ENCODE measurements around the gene FXYD6. TPM values are rescaled to one million over a fixed set of nuclear protein-coding genes. Genes with fewer than 3 reads are reported as not detected.
A peak's percentile ranks its signal among the peaks of the same experiment; 100 is the strongest.

Gene FXYD6
- total and polyA plus RNA-seq, 12 donors = 34.3 to 218 (median 94.1) TPM

- no peak overlapping the region for H3K4me3 ChIP-seq
- no peak for TF ChIP-seq CTCF (IDR thresholded peaks at IDR 0.05)
- TF ChIP-seq POLR2A (IDR thresholded peaks at IDR 0.05) = no peak
- WGBS, 4 donors = 78 to 86% (median 81%) methylated on average over 12 of the region's 12 CpGs
These were observed 67.7 kb downstream of the FXYD6 start for GRCh38 chr11:117808784-117809183.

DNA sequence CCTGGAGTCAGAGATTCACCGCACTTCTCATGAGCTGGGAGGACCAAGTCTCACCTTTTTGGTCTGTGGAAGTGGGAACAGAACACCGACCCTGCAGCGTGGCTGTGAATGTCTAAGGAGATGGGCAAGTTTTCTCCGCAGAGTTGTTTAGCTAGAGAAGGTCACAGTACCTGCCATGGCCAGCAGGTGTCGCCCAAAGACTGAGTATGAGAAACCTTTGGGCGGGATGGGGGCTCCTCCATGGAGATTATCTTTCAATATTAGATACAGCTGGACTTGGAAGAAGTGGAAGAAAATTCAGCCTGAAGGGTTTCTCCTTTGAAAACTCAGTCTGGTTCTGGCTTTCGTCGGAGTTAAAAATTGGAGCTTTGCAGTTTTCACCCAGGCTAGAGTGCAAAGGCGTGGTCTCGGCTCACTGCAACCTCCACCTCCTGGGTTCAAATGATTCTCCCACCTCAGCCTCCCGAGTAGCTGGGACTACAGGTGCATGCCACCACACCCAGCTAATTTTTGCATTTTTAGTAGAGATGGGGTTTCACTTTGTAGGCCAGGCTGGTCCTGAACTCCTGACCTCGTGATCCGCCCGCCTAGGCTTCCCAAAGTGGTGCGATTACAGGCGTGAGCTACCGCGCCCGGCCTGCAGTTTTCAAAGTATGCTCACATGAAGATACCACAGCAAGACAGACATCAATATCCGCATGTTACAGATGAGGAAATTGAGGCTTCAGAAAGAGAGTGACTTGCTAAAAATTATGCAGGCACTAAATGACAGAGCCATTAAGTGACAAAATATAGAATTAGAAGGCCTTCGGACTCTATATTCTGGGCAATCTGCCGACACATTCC, 68.8 kb downstream of the FXYD6 start:
- no peak overlapping the region for H3K27ac ChIP-seq
- no peaks in the 10 kb centered on the region for H3K9me3 ChIP-seq (replicated peaks in 1 of 3)
- H3K4me1 ChIP-seq (replicated peaks in 1 of 2) = peaks cover 0 to 3% of the 10 kb centered on the region in 2 donors
- peak; percentile 92 to 97 (median 93) for TF ChIP-seq CTCF (IDR thresholded peaks at IDR 0.05)
- no peak for TF ChIP-seq POLR2A (IDR thresholded peaks at IDR 0.05)
- DNase-seq = peak; percentile 61 to 95 (median 86)
- H3K4me3 ChIP-seq = no peak overlapping the region
- H3K36me3 ChIP-seq (replicated peaks in 1 of 2) = no peaks in the 10 kb centered on the region
- 49 to 56% (median 54%) methylated on average over 22 of the region's 22 CpGs for WGBS, 4 donors
- no peaks in the 10 kb centered on the region for H3K27me3 ChIP-seq
- intact Hi-C loops (cut with DNase I) = loop anchor here in 1 of 2 donors (5.0 kb wide), 2 partner anchors 245 to 380 kb away; no protein-coding TSS in a partner anchor

More at GRCh38 chr11:117808784-117809183, 67.7 kb downstream of the FXYD6 start:
- intact Hi-C loops (cut with DNase I) = loop anchor here in 1 of 2 donors (5.0 kb wide), 2 partner anchors 244 to 381 kb away; no protein-coding TSS in a partner anchor
- no peaks in the 10 kb centered on the region for H3K27me3 ChIP-seq
- peaks cover 0 to 3% of the 10 kb centered on the region in 2 donors for H3K4me1 ChIP-seq (replicated peaks in 1 of 2)
- no peaks in the 10 kb centered on the region for H3K9me3 ChIP-seq (replicated peaks in 1 of 3)
- DNase-seq = no peak
- H3K27ac ChIP-seq = no peak overlapping the region
- H3K36me3 ChIP-seq (replicated peaks in 1 of 2) = no peaks in the 10 kb centered on the region

GRCh38 chr11:117806846-117807245, 69.6 kb downstream of the FXYD6 start:
- no peaks in the 10 kb centered on the region for H3K36me3 ChIP-seq (replicated peaks in 1 of 2)
- WGBS, 4 donors = 50 to 70% (median 69%) methylated on average over 5 of the region's 5 CpGs
- intact Hi-C loops (cut with DNase I) = loop anchor here in 1 of 2 donors (5.0 kb wide), 2 partner anchors 245 to 380 kb away; no protein-coding TSS in a partner anchor

More at GRCh38 chr11:117806846-117807245, 69.6 kb downstream of the FXYD6 start:
- Histone ChIP-seq H3K9me3 (replicated peaks in 1 of 3) (no peaks in the 10 kb centered on the region), H3K4me3 (no peak overlapping the region), H3K27ac (no peak overlapping the region), H3K4me1 (replicated peaks in 1 of 2) (peaks cover 0 to 3% of the 10 kb centered on the region in 2 donors), H3K27me3 (no peaks in the 10 kb centered on the region)
- no peak for TF ChIP-seq POLR2A (IDR thresholded peaks at IDR 0.05)
- no peak for TF ChIP-seq CTCF (IDR thresholded peaks at IDR 0.05)
- peak in 1 of 7 donors; percentile 14 for DNase-seq

All from adrenal gland (tissue), 12 donors.